CD1c-positive myeloid dendritic cell (primary cell): ENCODE results near the gene ANGPT4.
A peak's percentile ranks its signal among the peaks of the same experiment; 100 is the strongest.
"Not testable (repeated sequence)": the region's sequence is repeated elsewhere in the genome, so short reads cannot be mapped to it uniquely, and the experiment has no call there.

Source experiments
- DNase-seq: peaks from one replicate; pipeline ENCODE4 v3.0.0-alpha.2; 2016; ENCODE audit errors: extremely low spot score

Gene ANGPT4

DNA sequence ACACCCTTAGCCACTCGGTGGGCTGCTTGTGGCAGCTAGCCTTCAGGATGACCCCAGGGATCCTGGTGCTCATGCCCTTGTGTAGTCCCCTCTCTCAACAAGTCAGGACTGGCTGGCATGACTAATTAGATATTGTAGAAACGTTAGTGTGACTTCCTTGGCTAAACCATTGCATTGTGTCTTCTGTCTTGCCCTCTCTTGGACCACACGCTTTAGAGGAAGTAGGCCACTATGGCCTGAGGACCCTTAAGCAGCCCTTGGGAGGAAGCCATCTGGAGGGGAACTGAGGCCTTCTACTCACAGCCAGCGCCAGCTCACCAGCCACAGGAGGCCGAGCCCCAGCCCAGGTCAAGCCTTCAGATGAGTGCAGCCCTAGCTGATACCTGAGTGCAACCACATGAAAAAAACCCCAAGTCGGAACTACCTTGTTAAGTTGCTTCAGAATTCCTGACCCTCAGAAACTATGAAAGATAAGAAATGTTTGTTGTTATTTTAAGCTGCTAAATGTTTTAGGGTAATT lies 10.1 kb downstream of the ANGPT4 start:
- DNase-seq: peak; percentile 43

DNA sequence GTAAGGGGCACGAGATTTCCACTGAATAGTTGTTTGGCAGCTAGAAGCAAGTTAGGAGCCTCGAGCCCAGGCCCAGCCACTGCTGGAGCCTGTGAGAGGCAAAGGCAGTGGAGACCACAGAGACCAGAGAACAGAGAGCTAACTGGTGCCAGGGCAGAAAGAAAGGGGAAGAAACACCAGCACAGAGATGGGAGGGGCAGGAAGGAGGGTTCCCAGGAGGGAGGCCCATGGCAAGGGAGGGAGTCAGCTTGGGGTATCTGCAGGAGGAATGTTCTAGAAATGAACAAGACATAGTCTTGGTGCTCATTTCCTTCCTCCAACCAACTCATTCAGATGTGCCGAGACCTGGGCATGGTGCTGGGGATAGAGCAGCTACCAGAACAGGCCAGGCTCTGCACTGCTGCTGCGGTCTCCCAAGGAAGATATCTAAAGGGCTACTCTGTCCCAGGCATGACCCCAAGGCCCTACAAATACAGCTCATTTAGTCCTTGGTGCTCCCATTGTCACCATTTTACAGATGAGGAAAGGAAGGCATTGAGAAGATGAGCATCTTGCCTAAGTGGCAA lies 10.7 kb downstream of the ANGPT4 start:
- DNase-seq: peak; percentile 18

DNA sequence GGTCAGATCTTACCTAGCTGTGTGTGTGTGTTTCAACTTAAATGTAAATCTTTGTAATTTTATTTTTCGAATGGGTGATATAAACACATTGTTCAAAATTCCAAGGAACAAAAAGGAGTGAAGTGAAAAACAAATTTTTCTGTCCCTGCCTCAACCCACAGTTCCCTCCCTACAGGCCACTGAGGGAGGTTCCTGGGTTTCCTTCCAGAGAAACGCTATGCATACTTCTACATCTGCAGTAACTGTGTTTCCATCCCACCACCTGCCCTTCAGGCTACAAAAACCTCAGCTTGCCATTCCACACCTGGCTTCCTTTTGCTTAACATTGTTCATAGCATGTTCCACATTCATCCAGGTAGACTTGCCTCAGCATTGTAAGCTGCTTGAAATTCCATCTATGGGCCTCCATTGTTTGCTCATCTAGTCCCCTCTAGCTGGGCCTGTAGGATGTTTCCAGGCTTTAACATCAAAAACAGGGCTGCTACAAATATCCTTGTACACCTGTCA lies 12.0 kb downstream of the ANGPT4 start:
- no peak for DNase-seq

- DNase-seq: not testable (repeated sequence)
These were observed 18.7 kb downstream of the ANGPT4 start for GRCh38 chr20:897436-897835.

DNA sequence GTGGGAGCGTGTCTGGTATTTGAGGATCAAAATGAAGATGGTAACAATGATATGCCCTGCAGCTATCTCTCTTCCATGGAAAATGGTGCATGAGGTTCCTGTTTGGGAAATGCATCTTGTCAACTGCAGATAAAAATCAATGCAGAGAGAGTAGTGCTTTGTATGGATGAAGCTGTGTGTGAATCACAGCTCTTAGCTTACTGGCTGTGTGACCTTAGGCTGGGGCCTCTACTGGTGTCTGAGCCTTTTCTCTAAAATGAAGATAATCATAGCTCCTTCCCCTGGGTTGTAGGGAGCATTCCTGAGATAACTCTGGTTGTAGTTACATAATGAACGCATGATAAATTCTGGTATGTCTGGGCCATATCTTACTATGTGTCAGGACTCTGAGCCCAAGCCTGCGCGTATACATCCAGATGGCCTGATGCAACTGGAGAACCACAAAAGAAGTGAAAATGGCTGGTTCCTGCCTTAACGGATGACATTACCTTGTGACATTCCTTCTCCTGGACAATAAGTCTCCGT lies 19.6 kb downstream of the ANGPT4 start:
- DNase-seq: no peak

DNA sequence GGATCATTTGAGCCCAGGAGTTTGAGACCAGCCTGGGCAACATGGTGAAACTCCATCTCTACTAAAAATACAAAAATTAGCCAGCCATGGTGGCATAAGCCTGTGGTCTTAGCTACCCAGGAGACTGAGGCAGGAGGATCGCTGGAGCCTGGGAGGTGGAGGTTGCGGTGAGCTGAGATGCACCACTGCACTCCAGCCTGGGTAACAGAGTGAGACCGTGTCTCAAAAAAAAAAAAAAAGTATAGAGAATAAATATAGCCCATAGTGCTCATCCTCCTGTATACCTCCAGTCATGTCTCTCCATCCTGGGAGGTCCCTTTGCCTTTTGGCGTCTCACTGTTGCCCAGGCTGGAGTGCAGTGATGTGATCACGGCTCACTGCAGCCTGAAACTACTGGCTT lies 23.8 kb downstream of the ANGPT4 start:
- not testable (repeated sequence) for DNase-seq

GRCh38 chr20:891706-892080 lies 24.4 kb downstream of the ANGPT4 start:
- DNase-seq: peak; percentile 17

DNA sequence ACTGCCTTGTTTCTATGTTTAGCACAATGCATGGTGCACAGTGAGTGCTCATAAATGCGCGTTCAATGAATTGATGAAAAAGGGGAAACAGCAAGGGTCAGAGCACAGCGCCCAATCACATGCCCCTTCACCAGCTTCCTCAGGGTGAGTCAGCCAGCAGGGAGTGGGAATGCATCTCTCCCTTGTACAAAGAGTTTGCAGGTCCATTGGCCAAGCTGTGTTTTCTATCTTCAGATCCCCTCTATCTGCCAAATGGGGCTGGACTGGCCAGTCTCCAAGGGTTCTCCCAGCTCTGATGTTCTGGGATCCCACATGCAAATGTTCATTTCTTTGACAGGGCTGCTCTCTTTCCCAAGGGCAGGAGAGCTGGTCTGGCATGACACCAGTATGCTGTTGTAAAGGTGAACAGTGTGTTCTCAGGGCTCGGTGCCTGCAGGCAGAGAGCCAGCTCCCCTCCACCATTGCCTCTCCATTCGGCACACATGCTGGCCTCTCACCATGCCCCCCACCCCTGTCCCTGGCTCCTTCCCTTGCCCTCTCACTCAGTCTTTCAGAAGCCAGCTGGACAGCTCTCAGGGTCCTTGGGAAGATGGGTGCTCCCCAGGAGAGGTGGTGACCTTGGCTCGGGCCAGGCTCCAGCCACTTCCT lies 25.0 kb downstream of the ANGPT4 start:
- DNase-seq: peak; percentile 71

DNA sequence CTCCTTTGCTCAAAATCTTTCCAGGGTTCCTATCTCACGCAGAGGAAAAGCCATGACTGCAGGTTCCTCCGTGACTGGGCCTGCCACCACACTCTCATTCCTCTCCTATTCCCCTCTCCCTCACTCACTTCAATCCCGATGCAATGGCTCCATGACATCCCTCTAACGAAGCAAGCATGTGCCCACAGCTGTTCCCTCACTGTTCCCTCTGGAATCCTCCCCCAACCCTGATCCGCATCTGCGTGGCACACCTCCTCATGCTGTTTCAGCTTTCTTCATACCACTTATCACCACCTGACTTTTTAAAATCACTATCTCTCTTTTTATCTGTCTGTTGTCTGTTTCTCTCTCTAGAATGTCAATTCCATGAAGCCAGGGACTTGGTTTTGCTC lies 25.5 kb downstream of the ANGPT4 start:
- DNase-seq: no peak

GRCh38 chr20:889932-890463 lies 26.1 kb downstream of the ANGPT4 start:
- no peak for DNase-seq

DNA sequence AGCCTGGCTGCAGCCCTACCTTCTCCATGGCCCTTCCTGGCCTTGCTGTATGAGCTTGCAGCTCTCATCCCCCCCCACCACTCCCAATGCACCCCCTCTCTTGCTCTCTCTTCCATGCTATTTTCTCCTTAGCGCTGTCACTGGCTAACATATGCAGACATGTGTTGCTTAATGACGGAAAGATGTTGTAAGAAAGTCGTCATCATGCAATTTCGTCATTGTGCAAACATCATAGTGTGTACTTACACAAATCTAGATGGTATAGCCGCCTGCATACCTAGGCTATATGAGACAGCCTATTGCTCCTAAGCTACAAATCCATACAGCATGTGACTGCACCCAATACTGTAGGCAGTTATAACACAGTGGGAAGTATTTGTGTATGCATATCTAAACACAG lies 27.0 kb downstream of the ANGPT4 start:
- DNase-seq: peak; percentile 42

- no peak for DNase-seq
These were observed 28.1 kb downstream of the ANGPT4 start for GRCh38 chr20:888057-888456.

- no peak for DNase-seq
These were observed 29.0 kb downstream of the ANGPT4 start for GRCh38 chr20:887137-887536.

- peak; percentile 14 for DNase-seq
These were observed 30.9 kb downstream of the ANGPT4 start for GRCh38 chr20:884983-885952.

- no peak for DNase-seq
These were observed 34.4 kb downstream of the ANGPT4 start for GRCh38 chr20:881783-882144.

DNA sequence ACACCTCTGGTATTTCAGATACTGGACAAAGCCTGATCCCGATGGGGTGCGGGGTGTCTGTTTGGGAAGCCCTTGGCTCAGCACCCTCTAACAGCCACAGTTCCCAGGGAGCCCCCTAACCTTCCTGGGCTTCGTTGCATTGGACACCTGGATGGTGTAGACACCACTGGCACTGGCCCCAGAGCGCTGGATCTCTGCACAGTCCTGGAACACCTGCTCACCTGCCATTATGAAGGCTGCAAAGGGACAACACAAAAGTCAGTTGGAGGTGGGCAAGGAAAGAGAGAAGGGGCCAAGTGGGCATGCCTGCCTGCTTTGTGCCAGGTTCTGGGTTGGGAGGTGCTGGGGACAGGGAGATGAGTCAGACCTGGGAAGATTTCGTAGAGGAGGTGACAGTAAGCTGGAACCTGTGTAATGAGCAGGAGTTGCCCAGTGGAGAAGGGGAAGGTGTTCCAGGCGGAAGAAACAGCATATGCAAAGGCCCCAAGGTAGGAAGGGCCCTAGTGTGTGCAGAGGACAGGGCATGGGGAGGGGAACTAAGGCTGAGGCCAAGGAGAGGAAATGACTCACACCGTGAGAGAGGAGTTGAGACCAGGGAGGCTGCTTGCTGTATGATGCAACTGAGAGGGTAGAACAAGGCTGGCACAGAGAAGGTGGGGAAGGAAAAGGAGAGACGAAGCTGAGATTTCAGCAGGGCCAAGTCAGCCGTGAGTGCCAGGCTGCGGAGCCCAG lies 34.9 kb downstream of the ANGPT4 start:
- DNase-seq: peak; percentile 70

DNA sequence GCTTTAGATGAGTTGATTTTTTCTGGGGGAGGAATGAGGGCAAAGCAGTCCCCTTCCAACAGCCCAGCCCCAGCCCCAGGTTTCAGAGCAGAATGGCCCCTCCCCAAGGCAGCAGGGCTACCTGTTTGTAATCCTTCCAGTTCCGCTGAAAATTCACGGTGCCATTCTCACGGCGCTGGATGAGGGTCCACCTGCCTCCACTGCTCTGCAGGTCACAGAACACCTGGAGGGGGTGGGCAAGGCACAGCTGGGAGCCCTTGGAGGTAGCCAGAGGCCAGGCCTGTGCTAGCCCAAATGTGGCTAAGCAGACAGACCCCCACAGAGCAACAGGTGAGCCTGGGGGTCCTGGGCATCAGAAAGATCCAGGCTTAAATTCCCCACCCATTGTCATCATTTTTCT lies 36.5 kb downstream of the ANGPT4 start:
- DNase-seq: no peak

DNA sequence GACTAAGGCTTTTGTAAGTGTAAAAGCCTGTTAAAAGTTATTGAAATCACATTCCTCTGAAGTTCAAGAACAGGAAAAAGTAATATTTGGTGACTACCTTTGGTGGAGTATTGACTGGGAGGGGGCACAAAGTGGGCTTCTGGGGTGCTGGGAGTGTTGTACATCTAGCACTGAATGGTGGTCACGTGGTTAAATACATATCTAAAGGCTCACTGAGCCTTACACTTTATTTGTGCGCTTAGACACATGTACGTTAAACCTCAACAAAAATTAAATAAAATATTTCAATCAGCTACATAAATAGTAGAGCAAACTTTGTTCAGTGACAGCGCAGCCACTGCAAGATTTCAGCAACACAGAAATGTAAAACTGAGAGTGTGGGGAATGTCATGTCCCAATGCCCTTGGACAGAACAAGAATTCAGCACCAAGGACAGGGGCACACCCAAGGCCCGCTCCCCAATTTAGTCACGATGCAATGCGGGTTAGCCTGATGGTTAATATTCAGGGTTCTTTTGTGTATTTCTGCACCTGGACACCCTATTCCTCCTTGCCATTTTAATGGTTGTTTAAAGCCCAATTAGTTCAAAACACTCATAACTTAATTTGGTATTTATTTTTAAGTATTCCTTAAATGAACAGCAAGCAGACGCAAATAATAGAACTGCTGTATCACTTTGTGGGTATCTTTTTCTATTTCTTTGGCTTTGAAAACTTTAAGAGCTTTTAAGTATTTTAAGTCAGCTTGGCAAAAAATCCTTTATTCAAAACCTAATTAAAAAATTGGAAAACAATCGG lies 37.4 kb downstream of the ANGPT4 start:
- DNase-seq: no peak

DNA sequence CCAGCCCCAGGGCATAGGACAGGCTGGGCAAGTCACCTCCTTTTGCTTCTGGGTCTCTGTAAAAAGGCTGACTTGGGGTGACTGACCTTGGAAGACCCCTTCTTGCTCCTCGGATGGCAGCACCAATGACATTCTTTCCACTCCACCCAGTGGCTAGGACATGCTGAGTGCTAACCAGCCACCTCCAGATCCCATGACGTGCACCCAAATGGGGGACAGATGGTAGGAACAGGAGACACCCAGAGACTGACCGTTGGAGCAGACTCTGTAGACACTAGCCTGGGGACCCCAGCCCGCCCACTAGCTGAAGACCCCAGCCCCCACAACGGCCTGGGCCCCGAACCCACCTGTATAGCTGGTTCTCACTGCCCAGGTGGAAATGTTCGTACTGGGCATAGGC lies 38.3 kb downstream of the ANGPT4 start:
- no peak for DNase-seq

DNA sequence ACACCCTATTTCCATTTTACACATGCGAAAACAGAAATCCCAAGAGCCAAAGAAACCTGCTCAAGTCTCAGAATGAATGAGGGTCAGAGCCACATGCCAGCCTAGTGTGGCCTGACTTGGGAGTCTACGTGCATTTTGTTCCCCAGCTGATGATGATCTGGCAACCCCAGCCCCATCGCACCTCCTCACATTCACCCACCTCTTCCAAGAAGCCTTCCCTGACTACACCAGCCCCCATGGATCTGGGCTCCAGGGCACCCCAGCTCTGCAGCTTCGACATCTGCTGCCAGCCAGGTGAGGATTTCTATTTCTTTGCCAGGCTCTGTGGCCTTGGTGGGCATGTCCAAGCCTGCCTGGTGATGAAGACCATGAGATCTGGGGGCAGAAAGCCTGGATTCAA lies 41.0 kb downstream of the ANGPT4 start:
- no peak for DNase-seq
